Fibroblast of villous mesenchyme (primary cell): ENCODE results near the gene SMC2. TPM values are rescaled to one million over a fixed set of nuclear protein-coding genes. Genes with fewer than 3 reads are reported as not detected.

ENCODE experiments used
- DNase-seq: peaks from one replicate; pipeline ENCODE4 v3.0.0-alpha.2; 2010; ENCODE audit warnings: low read depth
- H3K4me3 ChIP-seq: 2 replicates; pipeline ENCODE4 v1.5.1; 2011; ENCODE audit warnings: low read depth, mild to moderate bottlenecking, low read length
- total RNA-seq: library from RNA; depleted of rRNA; stranded (reverse); fragments of >200 nt; gene quantifications from 2 replicates; pipeline ENCODE4 v1.2.3, GENCODE V29; 2012
- TF ChIP-seq, protein P1 (sequence below): IDR thresholded peaks from 2 replicates; pipeline ENCODE4 v1.5.1; 2012; ENCODE audit warnings: low read depth, mild to moderate bottlenecking, low read length; ENCODE audit not compliant: insufficient read depth

SMC2 gene
- total RNA-seq, 1 donor: 19.0 TPM

DNA sequence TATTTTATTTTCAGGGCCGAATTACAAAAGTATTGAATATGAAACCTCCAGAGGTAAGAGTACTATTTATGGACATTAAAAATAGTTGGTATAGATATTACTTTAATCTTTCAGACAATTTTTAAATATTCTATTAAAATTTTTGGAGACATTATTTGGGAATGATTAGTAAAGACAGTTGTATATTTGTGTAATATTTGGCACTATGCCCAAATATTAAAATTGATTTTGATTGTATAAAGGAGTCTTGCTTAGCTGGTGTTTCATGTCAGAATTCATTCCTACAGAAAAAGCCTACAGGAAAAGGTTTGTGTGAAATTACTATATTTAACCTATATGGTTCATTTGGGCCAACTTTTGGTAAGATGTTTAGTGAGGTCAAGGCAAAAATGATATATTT is 5.5 kb downstream of the SMC2 start:
- no peak overlapping the region for H3K4me3 ChIP-seq
- no peak for DNase-seq
- TF ChIP-seq, protein P1, sequence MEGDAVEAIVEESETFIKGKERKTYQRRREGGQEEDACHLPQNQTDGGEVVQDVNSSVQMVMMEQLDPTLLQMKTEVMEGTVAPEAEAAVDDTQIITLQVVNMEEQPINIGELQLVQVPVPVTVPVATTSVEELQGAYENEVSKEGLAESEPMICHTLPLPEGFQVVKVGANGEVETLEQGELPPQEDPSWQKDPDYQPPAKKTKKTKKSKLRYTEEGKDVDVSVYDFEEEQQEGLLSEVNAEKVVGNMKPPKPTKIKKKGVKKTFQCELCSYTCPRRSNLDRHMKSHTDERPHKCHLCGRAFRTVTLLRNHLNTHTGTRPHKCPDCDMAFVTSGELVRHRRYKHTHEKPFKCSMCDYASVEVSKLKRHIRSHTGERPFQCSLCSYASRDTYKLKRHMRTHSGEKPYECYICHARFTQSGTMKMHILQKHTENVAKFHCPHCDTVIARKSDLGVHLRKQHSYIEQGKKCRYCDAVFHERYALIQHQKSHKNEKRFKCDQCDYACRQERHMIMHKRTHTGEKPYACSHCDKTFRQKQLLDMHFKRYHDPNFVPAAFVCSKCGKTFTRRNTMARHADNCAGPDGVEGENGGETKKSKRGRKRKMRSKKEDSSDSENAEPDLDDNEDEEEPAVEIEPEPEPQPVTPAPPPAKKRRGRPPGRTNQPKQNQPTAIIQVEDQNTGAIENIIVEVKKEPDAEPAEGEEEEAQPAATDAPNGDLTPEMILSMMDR: no peak

- DNase-seq: no peak
- TF ChIP-seq, protein P1: no peak
- no peak overlapping the region for H3K4me3 ChIP-seq
Observed at GRCh38 chr9:104104360-104104759, 10.3 kb downstream of the SMC2 start.

- TF ChIP-seq, protein P1: no peak
- no peak for DNase-seq
- H3K4me3 ChIP-seq: no peak overlapping the region
Observed at GRCh38 chr9:104107799-104108198, 13.7 kb downstream of the SMC2 start.

DNA sequence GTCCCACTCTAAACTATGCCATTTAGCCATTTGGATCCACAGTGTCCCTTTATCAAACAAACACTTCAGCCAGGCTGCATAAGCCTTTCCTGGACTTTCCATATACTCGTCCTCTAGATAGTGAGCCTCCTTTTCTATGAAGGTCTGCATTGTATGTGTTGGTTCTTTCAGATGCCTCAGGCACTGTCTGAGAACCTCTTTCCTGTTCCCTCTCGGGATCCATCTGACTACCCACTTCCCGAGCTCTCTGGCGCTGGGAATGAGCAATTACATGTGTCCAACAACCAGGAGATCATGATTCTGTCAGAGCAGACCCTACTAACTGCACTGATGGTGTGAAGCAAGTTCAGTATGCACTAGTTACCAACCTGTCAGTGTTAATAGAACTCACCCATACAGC is 14.2 kb downstream of the SMC2 start:
- H3K4me3 ChIP-seq: no peak overlapping the region
- no peak for DNase-seq
- TF ChIP-seq, protein P1: no peak

- no peak for DNase-seq
- H3K4me3 ChIP-seq: no peak overlapping the region
- TF ChIP-seq, protein P1: no peak
Observed at GRCh38 chr9:104110509-104110908, 16.4 kb downstream of the SMC2 start.

DNA sequence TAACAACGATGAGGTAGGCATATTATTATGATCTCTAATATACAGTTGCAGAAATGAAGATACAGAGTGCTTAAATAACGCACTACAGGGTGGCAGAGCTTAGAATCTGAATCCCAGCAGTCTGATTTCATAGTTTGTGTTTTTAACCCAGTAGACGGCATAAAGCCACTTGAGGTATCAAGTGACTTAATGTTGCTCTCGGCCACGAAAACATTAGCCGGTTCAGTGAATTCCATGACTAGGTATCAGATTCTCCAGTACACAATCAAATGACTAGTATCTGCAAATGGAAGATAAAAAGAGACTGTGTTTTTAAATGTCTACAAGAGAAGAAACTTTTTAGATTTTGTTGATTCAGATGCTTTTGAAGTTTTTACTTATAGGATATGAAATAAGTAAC is 24.8 kb downstream of the SMC2 start:
- TF ChIP-seq, protein P1: no peak
- no peak for DNase-seq
- no peak overlapping the region for H3K4me3 ChIP-seq

- H3K4me3 ChIP-seq: no peak overlapping the region
- TF ChIP-seq, protein P1: no peak
- no peak for DNase-seq
Observed at GRCh38 chr9:104121022-104121421, 26.9 kb downstream of the SMC2 start.
